GM21723 (cell line): ENCODE data around the gene COLEC12.
"Not testable (repeated sequence)": the region's sequence is repeated elsewhere in the genome, so short reads cannot be mapped to it uniquely, and the experiment has no call there.

Experiments
- ATAC-seq: cut with Tn5 transposase; IDR thresholded peaks from one replicate; pipeline ENCODE4 v1.9.1; 2021; ENCODE audit warnings: mild to moderate bottlenecking, moderate library complexity; ENCODE audit not compliant: unreplicated experiment

The COLEC12 gene

GRCh38 chr18:294566-294965, 205.9 kb downstream of the COLEC12 start:
- ATAC-seq, result no peak

- no peak for ATAC-seq
Measured at GRCh38 chr18:293536-293935, 207.0 kb downstream of the COLEC12 start.

GRCh38 chr18:292271-292670, 208.2 kb downstream of the COLEC12 start:
- no peak for ATAC-seq

- not testable (repeated sequence) for ATAC-seq
Measured at GRCh38 chr18:289970-290369, 210.5 kb downstream of the COLEC12 start.

GRCh38 chr18:289026-289425, 211.5 kb downstream of the COLEC12 start:
- no peak for ATAC-seq

GRCh38 chr18:286515-287310, 213.8 kb downstream of the COLEC12 start:
- ATAC-seq, result no peak

- no peak for ATAC-seq
Measured at GRCh38 chr18:285817-286216, 214.7 kb downstream of the COLEC12 start.

- no peak for ATAC-seq
Measured at GRCh38 chr18:275486-275885, 225.0 kb downstream of the COLEC12 start.

- ATAC-seq, result no peak
Measured at GRCh38 chr18:274313-274712, 226.2 kb downstream of the COLEC12 start.

- ATAC-seq, result no peak
Measured at GRCh38 chr18:273525-273924, 227.0 kb downstream of the COLEC12 start.

GRCh38 chr18:272650-273049, 227.9 kb downstream of the COLEC12 start:
- ATAC-seq, result no peak

- no peak for ATAC-seq
Measured at GRCh38 chr18:269480-270095, 230.9 kb downstream of the COLEC12 start.

- ATAC-seq, result peak; percentile 90
Measured at GRCh38 chr18:267688-268552, 232.6 kb downstream of the COLEC12 start, which contains the start of gene THOC1. THOC1 (minus strand) TSS chr18:268047; CDS start chr18:268019, 28 bp downstream.

GRCh38 chr18:267380-267687, 233.2 kb downstream of the COLEC12 start:
- ATAC-seq, result no peak
